HG03378 (cell line): ENCODE data around the gene NT5C3A.
"Not testable (repeated sequence)": the region's sequence is repeated elsewhere in the genome, so short reads cannot be mapped to it uniquely, and the experiment has no call there.

Source experiments
- ATAC-seq: cut with Tn5 transposase; IDR thresholded peaks from one replicate; pipeline ENCODE4 v1.9.1; 2021; ENCODE audit warnings: mild to moderate bottlenecking, moderate library complexity; ENCODE audit not compliant: unreplicated experiment

Gene NT5C3A

GRCh38 chr7:32991068-32991585 is 71.4 kb downstream of the NT5C3A start:
- ATAC-seq: not testable (repeated sequence)

GRCh38 chr7:32988148-32988547 is 74.4 kb downstream of the NT5C3A start:
- peak; percentile 74 for ATAC-seq

- ATAC-seq: not testable (repeated sequence)
These were observed 82.7 kb downstream of the NT5C3A start for GRCh38 chr7:32979902-32980301.

DNA sequence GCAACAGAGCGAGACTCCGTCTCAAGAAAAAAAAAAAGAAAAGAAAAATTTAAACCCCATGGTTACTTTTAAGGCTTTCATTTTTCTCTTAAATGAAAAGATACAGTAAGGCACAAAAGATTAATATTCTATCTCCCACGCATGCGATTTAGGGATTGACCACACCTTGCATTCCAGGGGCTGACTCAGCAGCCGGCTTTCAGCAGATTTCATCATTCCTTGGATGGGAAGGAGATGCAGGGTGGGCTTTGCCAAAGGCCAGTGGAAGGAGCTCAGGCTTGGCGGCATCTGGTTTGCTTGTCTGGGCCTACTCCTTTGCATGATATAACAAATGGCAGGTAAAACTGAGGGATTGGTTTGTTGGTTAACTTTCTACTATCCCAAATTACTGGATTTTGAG is 83.3 kb downstream of the NT5C3A start:
- ATAC-seq: not testable (repeated sequence)

- not testable (repeated sequence) for ATAC-seq
These were observed 85.4 kb downstream of the NT5C3A start for GRCh38 chr7:32977159-32977558.

DNA sequence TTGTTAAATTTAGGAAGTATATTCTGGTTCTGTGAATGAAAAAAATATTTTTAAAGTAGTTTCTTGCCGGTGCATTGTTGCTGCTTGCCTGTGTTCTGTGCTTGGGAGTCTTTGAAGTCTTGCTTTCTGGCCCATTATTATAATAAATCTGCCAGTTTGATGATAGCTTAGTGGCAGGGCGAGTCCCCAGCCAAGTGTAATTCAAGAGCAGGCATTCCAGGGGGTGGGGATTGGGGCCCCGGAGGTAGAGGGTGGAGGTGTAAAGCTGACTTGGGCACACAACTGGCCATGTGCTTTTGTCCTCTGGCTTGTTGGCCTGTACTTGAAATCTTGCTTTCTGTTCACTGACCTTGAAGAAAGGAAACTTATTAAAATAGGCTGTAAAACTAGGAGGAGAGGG is 90.6 kb downstream of the NT5C3A start:
- not testable (repeated sequence) for ATAC-seq

DNA sequence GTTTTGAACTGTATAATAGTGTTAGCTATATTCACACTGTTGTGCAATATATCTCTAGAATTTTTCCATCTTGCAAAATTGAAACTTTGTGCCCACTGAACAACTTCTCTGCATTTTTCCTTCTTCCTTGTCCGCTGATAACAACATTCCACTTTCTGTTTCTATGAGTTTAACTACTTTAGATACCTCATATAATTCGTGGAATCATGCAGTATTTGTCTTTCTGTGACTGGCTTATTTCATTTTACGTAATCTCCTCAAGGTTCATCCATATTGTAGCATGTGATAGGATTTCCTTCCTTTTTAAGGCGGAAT is 95.4 kb downstream of the NT5C3A start:
- ATAC-seq: not testable (repeated sequence)

- ATAC-seq: not testable (repeated sequence)
These were observed 95.9 kb downstream of the NT5C3A start for GRCh38 chr7:32966489-32967267.

GRCh38 chr7:32964461-32965159 is 98.0 kb downstream of the NT5C3A start:
- ATAC-seq: peak; percentile 96
